ELF-1 (cell line): ENCODE data around the gene DCBLD2.

Experiments used
- DNase-seq: peaks from one replicate; pipeline ENCODE4 v3.0.0-alpha.2; 2016; ENCODE audit warnings: low read depth, low spot score

The DCBLD2 gene

GRCh38 chr3:98901392-98902350, at the start of gene DCBLD2:
TSS of gene DCBLD2 (minus strand) at chr3:98901695. CDS start at chr3:98901326, 369 bp downstream.
- peak; percentile 100 for DNase-seq

GRCh38 chr3:98945666-98946065, 44.2 kb upstream of the DCBLD2 start:
- no peak for DNase-seq

- no peak for DNase-seq
Measured at GRCh38 chr3:98945101-98945524, 43.6 kb upstream of the DCBLD2 start.

GRCh38 chr3:98930413-98930812, 28.9 kb upstream of the DCBLD2 start:
- no peak for DNase-seq

GRCh38 chr3:98921957-98922356, 20.5 kb upstream of the DCBLD2 start:
- no peak for DNase-seq

- no peak for DNase-seq
Measured at GRCh38 chr3:98920166-98920565, 18.7 kb upstream of the DCBLD2 start.

- no peak for DNase-seq
Measured at GRCh38 chr3:98918586-98918985, 17.1 kb upstream of the DCBLD2 start.

- DNase-seq = no peak
Measured at GRCh38 chr3:98917608-98918007, 16.1 kb upstream of the DCBLD2 start.

GRCh38 chr3:98914210-98915080, 12.9 kb upstream of the DCBLD2 start:
- no peak for DNase-seq

- no peak for DNase-seq
Measured at GRCh38 chr3:98912448-98912847, 11.0 kb upstream of the DCBLD2 start.

GRCh38 chr3:98906230-98906629, 4.7 kb upstream of the DCBLD2 start:
- DNase-seq = no peak

GRCh38 chr3:98903705-98904481, 2.4 kb upstream of the DCBLD2 start:
- DNase-seq = no peak

GRCh38 chr3:98903099-98903498, 1.6 kb upstream of the DCBLD2 start:
- DNase-seq = peak; percentile 41

GRCh38 chr3:98902351-98902740, 851 bp upstream of the DCBLD2 start:
- no peak for DNase-seq

- peak; percentile 73 for DNase-seq
Measured at GRCh38 chr3:98901119-98901391, 440 bp downstream of the DCBLD2 start.

- no peak for DNase-seq
Measured at GRCh38 chr3:98900265-98901118, 1.0 kb downstream of the DCBLD2 start.

GRCh38 chr3:98897701-98898100, 3.8 kb downstream of the DCBLD2 start:
- no peak for DNase-seq

GRCh38 chr3:98894791-98895576, 6.5 kb downstream of the DCBLD2 start:
- DNase-seq = no peak

GRCh38 chr3:98893740-98894139, 7.8 kb downstream of the DCBLD2 start:
- DNase-seq = peak; percentile 29

GRCh38 chr3:98892263-98892662, 9.2 kb downstream of the DCBLD2 start:
- DNase-seq = no peak
